Stimulated activated memory B cell treated with anti-CD40 and anti-IgM and Interleukin-4, amounts not matched to agents 10 μg/mL and 1 μg/mL and 100 μg/mL, for 72 hours (primary cell): ENCODE results near the gene KRTAP10-3.

Experiments used
- ATAC-seq: fragments of 150-1000 bp; cut with Tn5 transposase; 2 replicates; pipeline ENCODE4 v1.10.0; 2021
- H3K27ac Mint-ChIP-seq: one replicate; pipeline ENCODE4 v1.8.0; 2022; ENCODE audit warnings: mild to moderate bottlenecking, mixed read lengths
- H3K27me3 Mint-ChIP-seq: one replicate; pipeline ENCODE4 v1.8.0; 2022; ENCODE audit warnings: mixed read lengths
- H3K36me3 Mint-ChIP-seq: one replicate; pipeline ENCODE4 v1.8.0; 2022; ENCODE audit warnings: mixed read lengths
- H3K4me1 Mint-ChIP-seq: one replicate; pipeline ENCODE4 v1.8.0; 2022; ENCODE audit warnings: mixed read lengths
- H3K4me3 Mint-ChIP-seq: one replicate; pipeline ENCODE4 v1.8.0; 2022; ENCODE audit warnings: mild to moderate bottlenecking, moderate library complexity, mixed read lengths
- H3K9me3 Mint-ChIP-seq: one replicate; pipeline ENCODE4 v1.8.0; 2022; ENCODE audit warnings: mixed read lengths

KRTAP10-3 gene

GRCh38 chr21:44533121-44533890 lies 25.3 kb downstream of the KRTAP10-3 start:
- no peak overlapping the region for H3K4me3 Mint-ChIP-seq
- no peak for ATAC-seq
- H3K36me3 Mint-ChIP-seq, result no peaks in the 10 kb centered on the region
- H3K9me3 Mint-ChIP-seq, result no peaks in the 10 kb centered on the region
- H3K27ac Mint-ChIP-seq, result no peak overlapping the region
- H3K4me1 Mint-ChIP-seq, result no peaks in the 10 kb centered on the region
- peaks cover 52% of the 10 kb centered on the region for H3K27me3 Mint-ChIP-seq

DNA sequence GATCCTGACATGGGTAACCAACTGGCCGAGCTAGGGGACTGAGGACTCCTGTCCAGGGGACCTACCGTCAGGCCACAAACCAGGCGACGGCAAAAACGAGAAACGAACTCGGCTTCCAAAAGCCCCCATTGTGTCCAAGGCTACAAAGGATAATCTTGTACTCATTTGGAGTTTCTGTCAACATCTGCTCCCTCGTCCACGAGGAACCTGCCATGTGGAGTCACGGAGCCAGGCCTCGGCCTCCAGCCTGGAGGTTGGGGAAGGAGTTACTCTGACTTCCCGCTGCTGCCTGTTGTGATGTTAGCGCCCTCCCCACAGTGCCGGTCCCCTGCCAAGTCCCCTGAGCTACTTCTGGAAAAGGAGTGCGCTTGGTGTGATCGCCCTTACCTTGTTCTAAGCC lies 25.9 kb downstream of the KRTAP10-3 start:
- Mint-ChIP-seq H3K9me3 (no peaks in the 10 kb centered on the region), H3K4me1 (no peaks in the 10 kb centered on the region), H3K36me3 (no peaks in the 10 kb centered on the region), H3K4me3 (no peak overlapping the region), H3K27ac (no peak overlapping the region), H3K27me3 (peaks cover 46% of the 10 kb centered on the region)
- ATAC-seq, result no peak

DNA sequence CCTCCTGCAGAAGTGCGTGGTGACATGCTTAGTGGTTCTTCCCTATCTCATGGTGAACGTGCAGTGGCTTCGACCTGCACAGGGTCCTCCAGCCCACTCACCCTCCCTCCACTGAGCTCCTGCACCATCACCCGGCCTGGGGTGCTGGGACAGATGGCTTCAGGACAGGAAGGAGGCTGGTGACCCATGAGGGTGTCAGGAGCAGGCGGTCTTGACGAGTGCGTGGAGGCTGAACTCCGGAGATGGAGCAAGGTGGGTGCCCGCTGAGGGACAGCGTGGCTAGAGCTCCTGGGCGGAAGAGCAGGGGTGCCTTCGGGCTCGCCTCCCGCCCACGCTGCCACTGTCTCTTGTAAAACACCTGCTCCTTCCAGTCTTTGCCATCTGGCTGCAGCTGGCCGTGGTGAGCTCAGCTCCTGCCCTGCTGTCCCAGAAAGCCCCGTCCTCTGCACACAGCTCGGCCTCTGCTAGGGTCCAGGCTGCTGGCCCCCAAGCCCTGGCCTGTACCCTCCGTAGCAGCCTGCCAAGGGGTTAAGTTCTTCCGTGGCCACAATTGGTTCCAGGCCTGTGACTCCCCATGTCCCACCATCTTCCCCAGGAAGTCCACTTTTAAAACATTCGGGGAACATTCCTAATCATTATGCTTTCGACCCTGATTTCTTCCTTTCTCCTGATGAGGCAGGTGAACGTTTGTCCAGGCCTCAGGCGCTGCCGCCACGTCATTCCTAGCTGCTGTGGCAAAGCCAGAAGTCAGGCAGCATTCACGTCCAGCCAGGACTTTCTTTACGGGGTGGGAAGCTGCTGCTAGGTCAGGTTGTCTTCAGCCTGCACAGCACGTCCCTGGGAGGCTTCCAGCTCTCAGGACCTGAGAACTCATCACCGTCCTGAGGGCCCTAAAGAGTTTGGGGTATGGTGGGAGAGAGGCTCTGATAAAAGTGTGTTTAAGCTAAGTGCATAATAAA lies 26.7 kb downstream of the KRTAP10-3 start:
- Mint-ChIP-seq H3K4me3 (no peak overlapping the region), H3K27me3 (peaks cover 38% of the 10 kb centered on the region), H3K27ac (no peak overlapping the region), H3K9me3 (no peaks in the 10 kb centered on the region), H3K4me1 (no peaks in the 10 kb centered on the region), H3K36me3 (no peaks in the 10 kb centered on the region)
- ATAC-seq, result no peak

DNA sequence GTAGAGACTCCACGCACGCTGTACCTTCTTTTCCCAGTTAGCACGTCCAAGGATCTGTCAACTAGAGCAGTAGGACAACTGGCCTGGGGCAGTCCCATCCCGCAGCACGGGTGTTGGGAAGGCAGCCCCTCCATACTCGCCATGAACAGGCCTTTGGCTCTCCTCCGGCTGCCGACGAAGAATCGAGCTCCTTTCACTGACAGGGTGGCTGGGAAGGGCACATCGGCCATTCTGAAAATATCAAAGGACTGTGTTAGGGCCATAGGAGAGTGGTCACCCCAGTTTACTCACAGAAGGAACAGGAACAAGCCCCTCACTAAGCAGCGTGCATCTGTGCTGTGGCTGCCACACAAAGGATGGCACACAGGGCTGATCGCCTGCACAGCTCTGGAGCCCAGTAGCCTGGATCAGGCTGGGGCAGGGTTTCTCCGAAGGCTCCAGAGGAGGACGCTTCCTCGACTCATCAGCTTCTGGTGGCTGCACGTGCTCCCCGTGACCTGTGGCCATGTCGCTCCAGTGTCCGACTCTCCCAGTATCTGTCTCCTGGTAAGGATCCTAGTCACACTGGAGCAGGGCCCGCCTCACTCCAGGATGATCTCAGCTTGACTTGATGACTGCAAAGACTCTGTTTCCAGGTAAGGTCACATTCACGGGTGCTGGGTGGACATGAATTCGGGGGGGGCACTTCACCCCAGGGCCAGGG lies 27.5 kb downstream of the KRTAP10-3 start:
- H3K4me1 Mint-ChIP-seq, result no peaks in the 10 kb centered on the region
- H3K27me3 Mint-ChIP-seq, result peaks cover 37% of the 10 kb centered on the region
- no peak overlapping the region for H3K27ac Mint-ChIP-seq
- H3K36me3 Mint-ChIP-seq, result no peaks in the 10 kb centered on the region
- no peak overlapping the region for H3K4me3 Mint-ChIP-seq
- no peaks in the 10 kb centered on the region for H3K9me3 Mint-ChIP-seq
- no peak for ATAC-seq

DNA sequence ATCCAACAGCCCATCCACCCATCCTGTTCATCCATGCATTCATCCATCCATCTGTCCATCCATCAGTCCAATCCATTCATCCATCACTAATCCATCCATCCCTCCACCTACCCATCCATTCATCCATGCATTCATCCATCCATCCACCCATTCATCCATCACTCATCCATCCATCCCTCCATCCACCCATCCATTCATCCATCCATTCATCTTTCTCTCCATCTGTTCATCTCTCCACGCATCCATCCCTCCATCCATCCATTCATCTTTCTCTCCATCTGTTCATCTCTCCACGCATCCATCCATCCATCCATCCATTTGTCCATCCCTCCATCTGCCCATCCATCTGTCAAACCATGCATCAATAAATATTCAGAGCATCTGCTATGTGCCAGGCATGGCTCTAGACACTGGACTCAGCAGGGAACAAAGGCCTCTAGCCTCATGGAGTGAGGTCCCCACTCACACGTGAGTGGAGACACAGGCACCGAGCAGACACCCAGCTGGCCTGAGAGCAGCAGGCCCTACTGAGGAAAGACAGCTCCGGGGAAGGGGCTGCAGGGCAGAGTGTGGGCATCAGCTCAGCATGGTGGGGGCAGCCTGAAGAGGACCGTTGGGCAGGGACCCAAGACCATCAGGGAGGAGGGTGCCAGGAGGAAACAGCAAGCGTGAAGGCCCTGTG lies 28.2 kb downstream of the KRTAP10-3 start:
- Mint-ChIP-seq H3K36me3 (no peaks in the 10 kb centered on the region), H3K27ac (no peak overlapping the region), H3K4me1 (no peaks in the 10 kb centered on the region), H3K4me3 (no peak overlapping the region), H3K9me3 (no peaks in the 10 kb centered on the region), H3K27me3 (peaks cover 37% of the 10 kb centered on the region)
- ATAC-seq, result no peak

DNA sequence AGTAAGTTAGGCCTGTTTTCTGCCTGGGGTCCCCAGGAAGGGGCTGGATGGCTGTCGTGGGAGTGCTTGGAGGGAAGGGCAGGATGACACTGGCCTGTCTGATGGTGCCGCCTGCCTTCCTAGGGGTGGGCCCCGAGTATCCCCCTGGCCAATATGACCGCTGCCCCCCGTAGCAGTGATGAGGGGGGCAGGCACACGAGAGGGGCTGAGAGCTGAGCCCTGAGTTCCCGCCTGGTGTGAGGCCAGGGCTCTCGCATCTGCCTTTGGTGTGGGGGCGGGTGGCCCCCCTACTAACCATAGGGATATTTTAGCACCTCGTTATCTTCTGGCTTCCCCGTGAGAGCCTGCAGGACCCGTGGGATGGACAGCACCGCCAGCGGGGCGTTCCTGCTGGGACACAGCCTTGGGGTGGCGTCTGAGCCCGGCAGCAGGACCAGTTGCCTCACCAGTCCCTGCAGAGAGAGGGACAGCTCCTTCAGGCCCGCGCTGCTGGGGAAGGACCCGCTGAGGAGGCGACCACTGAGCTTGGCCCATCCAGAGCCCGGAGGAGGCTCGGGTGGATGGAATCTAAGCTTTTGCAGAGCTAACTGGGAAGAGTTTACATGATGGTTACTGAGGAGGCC lies 29.0 kb downstream of the KRTAP10-3 start:
- H3K36me3 Mint-ChIP-seq, result no peaks in the 10 kb centered on the region
- peaks cover 37% of the 10 kb centered on the region for H3K27me3 Mint-ChIP-seq
- ATAC-seq, result no peak
- no peaks in the 10 kb centered on the region for H3K4me1 Mint-ChIP-seq
- H3K9me3 Mint-ChIP-seq, result no peaks in the 10 kb centered on the region
- H3K27ac Mint-ChIP-seq, result no peak overlapping the region
- H3K4me3 Mint-ChIP-seq, result no peak overlapping the region

GRCh38 chr21:44529011-44529421 lies 29.6 kb downstream of the KRTAP10-3 start:
- ATAC-seq, result no peak
- Mint-ChIP-seq H3K36me3 (no peaks in the 10 kb centered on the region), H3K4me1 (no peaks in the 10 kb centered on the region), H3K9me3 (no peaks in the 10 kb centered on the region), H3K27me3 (peaks cover 37% of the 10 kb centered on the region), H3K4me3 (no peak overlapping the region), H3K27ac (no peak overlapping the region)

GRCh38 chr21:44528634-44528995 lies 30.0 kb downstream of the KRTAP10-3 start:
- Mint-ChIP-seq H3K4me1 (no peaks in the 10 kb centered on the region), H3K4me3 (no peak overlapping the region), H3K27me3 (peaks cover 37% of the 10 kb centered on the region), H3K27ac (no peak overlapping the region), H3K9me3 (no peaks in the 10 kb centered on the region), H3K36me3 (no peaks in the 10 kb centered on the region)
- ATAC-seq, result no peak

DNA sequence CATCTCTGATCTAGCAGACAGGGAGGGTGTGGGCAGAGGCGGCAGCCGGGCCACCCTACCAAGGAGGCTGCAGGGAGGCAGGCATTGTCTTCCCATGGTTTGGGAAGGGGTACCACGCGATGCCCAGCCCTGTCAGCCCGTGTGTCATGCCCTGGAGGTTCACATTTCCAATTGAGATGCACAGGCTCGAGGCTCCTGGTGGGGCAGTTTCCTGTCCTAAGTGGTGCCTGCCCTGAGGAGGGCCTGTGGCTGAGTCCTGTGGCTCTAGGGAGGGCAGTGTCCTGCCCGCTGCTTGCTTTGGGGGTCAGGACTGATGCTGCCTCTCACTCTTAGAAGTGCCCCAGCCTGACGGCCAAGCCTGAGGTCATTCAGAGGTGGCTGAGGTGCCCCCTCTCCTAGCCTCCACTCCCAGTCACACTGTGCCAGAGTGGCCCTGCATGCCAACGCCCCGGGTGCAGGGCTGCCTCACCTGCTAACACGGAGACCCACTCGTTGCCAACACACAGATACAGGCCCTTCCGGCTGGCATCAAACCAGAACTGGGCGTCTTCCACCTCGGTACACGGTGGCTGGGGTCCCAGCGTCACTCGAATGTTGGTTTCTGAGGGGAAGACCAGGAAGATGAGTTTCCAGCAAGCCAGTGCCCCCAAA lies 30.5 kb downstream of the KRTAP10-3 start:
- no peaks in the 10 kb centered on the region for H3K36me3 Mint-ChIP-seq
- H3K4me1 Mint-ChIP-seq, result no peaks in the 10 kb centered on the region
- peaks cover 37% of the 10 kb centered on the region for H3K27me3 Mint-ChIP-seq
- no peak overlapping the region for H3K4me3 Mint-ChIP-seq
- peak; percentile 7 for ATAC-seq
- H3K27ac Mint-ChIP-seq, result no peak overlapping the region
- H3K9me3 Mint-ChIP-seq, result no peaks in the 10 kb centered on the region

GRCh38 chr21:44527156-44527982 lies 31.2 kb downstream of the KRTAP10-3 start:
- Mint-ChIP-seq H3K4me3 (no peak overlapping the region), H3K27ac (no peak overlapping the region), H3K36me3 (no peaks in the 10 kb centered on the region), H3K4me1 (no peaks in the 10 kb centered on the region), H3K27me3 (peaks cover 36% of the 10 kb centered on the region), H3K9me3 (no peaks in the 10 kb centered on the region)
- ATAC-seq, result no peak

DNA sequence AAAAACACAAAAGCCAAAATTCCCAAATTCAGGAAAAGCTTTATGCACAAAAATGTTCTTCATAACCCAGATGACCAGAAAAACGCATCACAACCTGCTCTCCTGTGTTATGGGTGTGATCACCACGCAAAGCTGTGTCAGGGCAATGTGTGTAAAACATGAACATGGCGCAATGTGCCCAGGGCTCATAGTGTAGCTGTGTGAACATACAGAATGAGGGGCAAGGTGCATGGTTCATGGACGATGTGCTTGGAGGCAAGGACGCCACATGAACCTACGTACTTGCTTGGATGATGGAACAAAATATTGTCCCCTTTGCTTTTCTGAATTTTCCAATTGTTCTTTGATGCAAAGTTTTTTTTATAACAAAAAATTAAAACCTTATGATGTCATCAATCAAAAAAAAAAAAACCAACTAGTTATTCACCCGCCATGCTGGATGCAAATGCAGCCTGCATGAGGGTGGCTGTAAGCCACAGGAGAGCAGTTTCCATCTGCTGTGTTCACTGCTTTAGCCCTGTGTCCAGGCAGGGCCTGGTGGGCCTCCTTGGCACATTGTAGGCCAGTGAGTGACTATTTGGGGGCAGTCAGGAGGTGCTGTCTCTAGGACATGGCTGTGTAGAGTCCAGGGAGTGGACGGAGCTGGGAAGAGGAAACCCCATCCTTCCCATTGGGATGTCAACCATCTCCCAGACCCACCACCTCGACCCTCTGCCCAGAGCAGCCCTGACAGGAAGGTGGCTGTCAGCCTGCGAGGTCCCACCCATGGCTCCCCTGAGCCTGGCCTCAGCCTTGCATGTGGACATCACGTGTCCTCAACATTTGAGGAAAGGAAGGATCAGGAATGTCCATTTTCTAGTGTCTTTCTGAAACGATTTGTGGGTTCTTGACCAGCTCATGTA lies 32.2 kb downstream of the KRTAP10-3 start:
- Mint-ChIP-seq H3K4me1 (no peaks in the 10 kb centered on the region), H3K9me3 (no peaks in the 10 kb centered on the region), H3K4me3 (no peak overlapping the region), H3K27ac (no peak overlapping the region), H3K27me3 (peaks cover 27% of the 10 kb centered on the region), H3K36me3 (no peaks in the 10 kb centered on the region)
- no peak for ATAC-seq

DNA sequence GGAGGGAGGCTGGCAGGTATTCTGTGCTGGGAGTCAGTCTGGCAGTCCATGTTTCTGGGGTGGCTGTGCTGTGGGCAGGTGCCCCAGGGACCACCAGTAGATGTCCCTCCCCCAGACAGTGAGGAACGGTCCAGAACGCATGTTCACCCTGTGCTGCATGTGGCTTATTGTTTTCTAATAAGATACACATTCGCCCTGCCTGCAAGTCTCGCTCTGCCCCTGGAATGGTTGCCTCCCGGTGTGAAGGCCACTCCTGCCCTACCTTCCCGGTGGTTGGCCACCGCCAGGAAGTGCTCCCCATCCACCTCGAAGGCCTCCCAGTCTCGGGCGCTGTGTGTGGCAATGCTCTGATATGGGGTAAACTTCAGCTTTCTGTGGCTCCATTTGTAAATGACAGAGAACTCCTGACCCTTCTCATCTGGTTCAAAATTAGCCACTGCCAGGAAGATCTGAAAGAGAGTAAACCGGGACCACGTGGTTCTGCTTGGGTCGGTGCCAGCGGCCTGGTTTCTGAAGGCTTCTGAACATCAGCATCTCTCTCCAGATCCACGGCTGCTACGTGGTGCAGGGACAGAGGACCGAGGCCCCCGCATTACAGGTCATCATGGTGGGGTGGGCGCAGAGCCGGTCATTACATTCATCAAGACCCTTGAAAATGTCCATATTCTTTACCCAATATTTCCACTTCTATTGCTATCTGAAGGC lies 33.1 kb downstream of the KRTAP10-3 start:
- Mint-ChIP-seq H3K9me3 (no peaks in the 10 kb centered on the region), H3K27ac (no peak overlapping the region), H3K36me3 (no peaks in the 10 kb centered on the region), H3K27me3 (peaks cover 19% of the 10 kb centered on the region), H3K4me3 (no peak overlapping the region), H3K4me1 (no peaks in the 10 kb centered on the region)
- ATAC-seq, result no peak
